Muscle layer of duodenum (tissue), 2 donors: ENCODE results near the gene PIAS1.

ENCODE experiments used
- H3K27ac ChIP-seq: one replicate; pipeline ENCODE4 v1.7.0; 2013; ENCODE audit warnings: mild to moderate bottlenecking, low read length
- H3K27me3 ChIP-seq: one replicate; pipeline ENCODE4 v1.7.0; 2013; ENCODE audit warnings: low read depth, mild to moderate bottlenecking, control low read depth, low read length
- H3K36me3 ChIP-seq, 2 donors: one replicate each; pipeline ENCODE4 v1.7.0; 2013; ENCODE audit warnings: low read length in 2 of 2, control low read depth in 1 of 2, mild to moderate bottlenecking in 1 of 2; ENCODE audit not compliant: insufficient read depth in 2 of 2, control insufficient read depth in 1 of 2
- H3K4me1 ChIP-seq, 2 donors: one replicate each; pipeline ENCODE4 v1.7.0; 2013; ENCODE audit warnings: low read length in 2 of 2, mild to moderate bottlenecking in 2 of 2, control low read depth in 1 of 2, moderate library complexity in 1 of 2; ENCODE audit not compliant: insufficient read depth in 2 of 2, control insufficient read depth in 1 of 2
- H3K4me3 ChIP-seq, 2 donors: one replicate each; pipeline ENCODE4 v1.7.0; 2013; ENCODE audit warnings: low read length in 2 of 2, low read depth in 1 of 2, mild to moderate bottlenecking in 1 of 2
- H3K9me3 ChIP-seq, 2 donors: one replicate each; pipeline ENCODE4 v1.7.0; 2013; ENCODE audit warnings: low read length in 2 of 2, control low read depth in 1 of 2, mild to moderate bottlenecking in 1 of 2; ENCODE audit not compliant: control insufficient read depth in 1 of 2
- donor health status: healthy.

Gene PIAS1

DNA sequence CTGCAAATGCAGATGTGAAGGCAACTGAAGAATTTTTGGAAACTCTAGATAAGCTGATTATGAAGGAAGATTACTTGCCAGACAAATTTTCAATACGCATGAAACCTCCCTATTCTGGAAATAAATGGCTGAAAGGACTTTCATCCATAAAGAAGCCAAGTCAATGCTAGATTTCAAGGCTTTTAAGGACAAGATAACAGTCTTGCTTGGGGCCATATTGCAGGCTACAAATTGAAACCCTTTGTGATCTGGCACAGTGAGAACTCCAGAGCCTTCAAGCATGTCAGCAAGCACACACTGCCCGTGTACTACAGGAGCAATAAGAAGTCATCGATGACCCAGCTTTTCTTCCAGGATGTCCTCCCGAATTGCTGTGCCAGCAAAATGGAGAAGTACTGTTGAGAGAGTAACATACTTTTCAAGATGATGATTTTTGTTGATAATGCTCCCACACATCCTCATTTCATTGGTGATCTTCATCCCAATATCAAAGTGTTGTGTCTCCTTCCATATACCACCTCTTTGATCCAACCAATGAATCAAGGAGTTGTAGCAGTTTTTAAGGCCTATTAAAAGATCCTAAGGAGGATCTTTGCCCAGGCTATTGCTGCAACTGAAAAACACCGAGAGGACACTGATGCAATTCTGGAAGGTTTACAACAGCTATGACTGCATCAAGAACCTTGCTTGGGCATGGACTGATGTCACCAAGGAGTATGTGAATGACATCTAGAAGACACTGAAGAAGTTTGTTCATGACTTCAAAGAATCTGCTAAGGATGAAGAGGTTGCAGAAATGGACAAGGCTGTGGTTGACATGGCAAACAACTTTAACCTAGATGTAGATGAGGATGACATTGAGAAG lies 130.7 kb downstream of the PIAS1 start:
- H3K9me3 ChIP-seq = no peaks in the 10 kb centered on the region
- H3K4me1 ChIP-seq = peaks cover 17 to 19% of the 10 kb centered on the region in 2 donors
- no peaks in the 10 kb centered on the region for H3K27me3 ChIP-seq
- no peak overlapping the region for H3K4me3 ChIP-seq
- H3K36me3 ChIP-seq = peaks cover 24 to 40% of the 10 kb centered on the region in 2 donors
- H3K27ac ChIP-seq = no peak overlapping the region

GRCh38 chr15:68186671-68187397 lies 132.7 kb downstream of the PIAS1 start:
- Histone ChIP-seq H3K27ac (peak overlapping the region; percentile 59), H3K9me3 (no peaks in the 10 kb centered on the region), H3K36me3 (peaks cover 14 to 30% of the 10 kb centered on the region in 2 donors), H3K4me3 (peak overlapping the region in 1 of 2 donors; percentile 29), H3K27me3 (no peaks in the 10 kb centered on the region), H3K4me1 (peaks cover 19 to 26% of the 10 kb centered on the region in 2 donors)

DNA sequence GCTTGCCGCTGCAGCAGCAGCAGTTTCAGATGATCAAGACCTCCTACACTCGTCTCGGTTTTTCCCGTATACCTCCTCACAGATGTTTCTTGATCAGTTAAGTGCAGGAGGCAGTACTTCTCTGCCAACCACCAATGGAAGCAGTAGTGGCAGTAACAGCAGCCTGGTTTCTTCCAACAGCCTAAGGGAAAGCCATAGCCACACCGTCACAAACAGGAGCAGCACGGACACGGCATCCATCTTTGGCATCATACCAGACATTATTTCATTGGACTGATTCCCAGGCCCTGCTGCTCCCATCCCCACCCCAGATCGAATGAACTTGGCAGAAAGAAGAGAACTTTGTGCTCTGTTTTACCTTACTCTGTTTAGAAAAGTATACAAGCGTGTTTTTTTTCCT lies 133.4 kb downstream of the PIAS1 start:
- no peaks in the 10 kb centered on the region for H3K27me3 ChIP-seq
- H3K4me1 ChIP-seq = peaks cover 19 to 26% of the 10 kb centered on the region in 2 donors
- no peaks in the 10 kb centered on the region for H3K9me3 ChIP-seq
- H3K4me3 ChIP-seq = peak overlapping the region; percentile 28 to 29
- peaks cover 18 to 35% of the 10 kb centered on the region in 2 donors for H3K36me3 ChIP-seq
- peak overlapping the region; percentile 59 for H3K27ac ChIP-seq

GRCh38 chr15:68188647-68189046 lies 134.5 kb downstream of the PIAS1 start:
- Histone ChIP-seq H3K27me3 (no peaks in the 10 kb centered on the region), H3K4me3 (no peak overlapping the region), H3K36me3 (peaks cover 26 to 31% of the 10 kb centered on the region in 2 donors), H3K27ac (peak overlapping the region; percentile 59), H3K9me3 (no peaks in the 10 kb centered on the region), H3K4me1 (peaks cover 19 to 33% of the 10 kb centered on the region in 2 donors)

- Histone ChIP-seq H3K4me3 (no peak overlapping the region), H3K4me1 (peaks cover 19 to 33% of the 10 kb centered on the region in 2 donors), H3K36me3 (peaks cover 14 to 17% of the 10 kb centered on the region in 2 donors), H3K27ac (no peak overlapping the region), H3K9me3 (no peaks in the 10 kb centered on the region), H3K27me3 (no peaks in the 10 kb centered on the region)
Measured at GRCh38 chr15:68190048-68190447, 135.9 kb downstream of the PIAS1 start.

DNA sequence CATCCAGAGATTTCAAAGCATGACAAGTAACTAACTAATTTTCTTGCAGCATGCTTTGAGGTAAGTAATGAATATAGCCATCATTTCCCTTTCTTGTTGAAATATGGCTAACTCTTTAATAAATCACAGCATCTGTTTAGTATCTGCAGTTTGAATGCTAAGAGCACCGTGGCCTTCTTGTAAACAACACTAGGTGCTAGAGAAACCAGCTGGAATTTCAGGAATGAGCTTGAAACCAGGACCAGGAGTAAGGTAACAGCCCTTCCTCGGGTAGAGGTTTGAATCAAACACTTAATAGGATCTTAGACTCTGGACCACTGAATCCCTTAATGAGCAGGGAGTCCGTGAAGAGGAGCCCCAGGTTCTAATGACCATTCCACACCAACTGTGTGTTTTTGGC lies 137.4 kb downstream of the PIAS1 start:
- Histone ChIP-seq H3K4me1 (peaks cover 19 to 31% of the 10 kb centered on the region in 2 donors), H3K4me3 (no peak overlapping the region), H3K9me3 (no peaks in the 10 kb centered on the region), H3K27ac (peak overlapping the region; percentile 1), H3K36me3 (peaks cover 12 to 16% of the 10 kb centered on the region in 2 donors), H3K27me3 (no peaks in the 10 kb centered on the region)

GRCh38 chr15:68192117-68192516 lies 138.0 kb downstream of the PIAS1 start:
- no peak overlapping the region for H3K4me3 ChIP-seq
- H3K27ac ChIP-seq = peak overlapping the region; percentile 1
- no peaks in the 10 kb centered on the region for H3K27me3 ChIP-seq
- H3K9me3 ChIP-seq = no peaks in the 10 kb centered on the region
- peaks cover 12 to 16% of the 10 kb centered on the region in 2 donors for H3K36me3 ChIP-seq
- H3K4me1 ChIP-seq = peaks cover 15 to 34% of the 10 kb centered on the region in 2 donors

GRCh38 chr15:68192804-68193486 lies 138.8 kb downstream of the PIAS1 start:
- no peak overlapping the region for H3K4me3 ChIP-seq
- peaks cover 13 to 32% of the 10 kb centered on the region in 2 donors for H3K4me1 ChIP-seq
- H3K27me3 ChIP-seq = no peaks in the 10 kb centered on the region
- H3K36me3 ChIP-seq = peaks cover 12 to 16% of the 10 kb centered on the region in 2 donors
- no peak overlapping the region for H3K27ac ChIP-seq
- no peaks in the 10 kb centered on the region for H3K9me3 ChIP-seq

DNA sequence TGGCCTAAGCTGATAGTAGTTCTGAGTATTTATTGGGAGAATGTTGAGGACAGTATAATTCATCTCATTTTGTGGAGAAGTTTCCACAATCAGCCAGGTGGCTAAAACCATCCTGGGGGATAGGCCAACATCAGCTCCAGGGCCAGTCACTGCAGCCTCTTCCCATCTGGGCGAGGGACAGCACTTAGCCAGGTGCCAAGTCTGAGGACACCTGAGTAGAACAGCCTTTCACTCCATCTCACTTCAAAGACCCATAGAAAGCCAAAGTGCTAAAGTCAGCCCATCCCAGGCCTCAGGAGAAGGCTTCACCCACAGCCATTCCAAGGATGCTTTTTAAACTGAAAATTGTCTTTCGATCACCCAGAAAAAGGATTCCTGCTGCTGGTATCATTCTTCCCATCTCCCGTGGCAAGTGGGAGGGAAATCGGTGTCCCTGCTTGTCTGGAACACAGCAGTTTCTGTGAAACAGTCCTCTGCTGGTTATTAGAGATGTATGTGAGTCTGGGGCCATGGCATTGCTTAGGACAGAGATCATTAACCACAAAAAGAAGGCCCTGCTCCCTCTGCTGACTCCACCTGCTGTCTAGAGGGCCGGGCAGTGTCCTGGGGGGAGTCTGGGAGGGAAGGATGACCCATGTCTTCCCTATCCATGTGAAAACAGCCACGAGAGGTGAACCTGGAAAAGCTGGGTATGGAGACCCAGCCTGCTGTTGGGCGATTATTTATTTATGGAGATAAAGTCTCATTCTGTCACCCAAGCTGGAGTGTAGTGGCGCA lies 141.4 kb downstream of the PIAS1 start:
- Histone ChIP-seq H3K27me3 (no peaks in the 10 kb centered on the region), H3K27ac (no peak overlapping the region), H3K36me3 (peaks cover 12 to 16% of the 10 kb centered on the region in 2 donors), H3K4me1 (peaks cover 0 to 24% of the 10 kb centered on the region in 2 donors), H3K9me3 (no peaks in the 10 kb centered on the region), H3K4me3 (no peak overlapping the region)

- Histone ChIP-seq H3K4me1 (peaks cover 0 to 16% of the 10 kb centered on the region in 2 donors), H3K4me3 (no peak overlapping the region), H3K36me3 (peaks cover 12 to 16% of the 10 kb centered on the region in 2 donors), H3K27ac (no peak overlapping the region), H3K9me3 (no peaks in the 10 kb centered on the region), H3K27me3 (no peaks in the 10 kb centered on the region)
Measured at GRCh38 chr15:68196445-68197169, 142.5 kb downstream of the PIAS1 start.
